Glutamatergic neuron (in vitro differentiated cells): ENCODE results near the gene CAMTA1. TPM values are rescaled to one million over a fixed set of nuclear protein-coding genes. Genes with fewer than 3 reads are reported as not detected.

Source experiments
- DNase-seq: peaks from one replicate; pipeline ENCODE4 v3.0.0; 2022
- H3K27ac Mint-ChIP-seq: one replicate; pipeline ENCODE4 v1.8.0; 2020; ENCODE audit warnings: mild to moderate bottlenecking, mixed read lengths, inconsistent platforms; ENCODE audit not compliant: unreplicated experiment
- H3K27me3 Mint-ChIP-seq: one replicate; pipeline ENCODE4 v1.8.0; 2020; ENCODE audit warnings: mild to moderate bottlenecking, moderate library complexity, mixed read lengths, inconsistent platforms; ENCODE audit not compliant: unreplicated experiment
- H3K36me3 Mint-ChIP-seq: one replicate; pipeline ENCODE4 v1.8.0; 2020; ENCODE audit warnings: mild to moderate bottlenecking, mixed read lengths, inconsistent platforms; ENCODE audit not compliant: unreplicated experiment
- H3K4me1 Mint-ChIP-seq: one replicate; pipeline ENCODE4 v1.8.0; 2020; ENCODE audit warnings: mild to moderate bottlenecking, low read depth, mixed read lengths, inconsistent platforms; ENCODE audit not compliant: unreplicated experiment
- H3K4me3 Mint-ChIP-seq: one replicate; pipeline ENCODE4 v1.8.0; 2020; ENCODE audit warnings: mild to moderate bottlenecking, mixed read lengths, inconsistent platforms; ENCODE audit not compliant: unreplicated experiment
- H3K9me3 Mint-ChIP-seq: one replicate; pipeline ENCODE4 v1.8.0; 2020; ENCODE audit warnings: mild to moderate bottlenecking, moderate library complexity, mixed read lengths, inconsistent platforms; ENCODE audit not compliant: unreplicated experiment
- total RNA-seq: library from RNA; stranded (reverse); fragmentation: NEBNext Ultra II Directional; extraction: Animal tissue kit (Norgen Biotek cat#: 25700); gene quantifications from one replicate; pipeline ENCODE4 v1.2.1, GENCODE V29; 2021; ENCODE audit not compliant: unreplicated experiment
- TF ChIP-seq, protein P1 (sequence below): fragments of 200-600 bp; sonication (generic); IDR thresholded peaks from one replicate; pipeline ENCODE4 v1.5.0; 2021; ENCODE audit not compliant: partially characterized antibody, unreplicated experiment

CAMTA1 gene
- total RNA-seq, 1 donor from 2014 or later = 77.2 TPM

GRCh38 chr1:7455796-7456721 lies 670.8 kb downstream of the CAMTA1 start:
- peak overlapping the region; percentile 73 for H3K27ac Mint-ChIP-seq
- TF ChIP-seq, protein P1, sequence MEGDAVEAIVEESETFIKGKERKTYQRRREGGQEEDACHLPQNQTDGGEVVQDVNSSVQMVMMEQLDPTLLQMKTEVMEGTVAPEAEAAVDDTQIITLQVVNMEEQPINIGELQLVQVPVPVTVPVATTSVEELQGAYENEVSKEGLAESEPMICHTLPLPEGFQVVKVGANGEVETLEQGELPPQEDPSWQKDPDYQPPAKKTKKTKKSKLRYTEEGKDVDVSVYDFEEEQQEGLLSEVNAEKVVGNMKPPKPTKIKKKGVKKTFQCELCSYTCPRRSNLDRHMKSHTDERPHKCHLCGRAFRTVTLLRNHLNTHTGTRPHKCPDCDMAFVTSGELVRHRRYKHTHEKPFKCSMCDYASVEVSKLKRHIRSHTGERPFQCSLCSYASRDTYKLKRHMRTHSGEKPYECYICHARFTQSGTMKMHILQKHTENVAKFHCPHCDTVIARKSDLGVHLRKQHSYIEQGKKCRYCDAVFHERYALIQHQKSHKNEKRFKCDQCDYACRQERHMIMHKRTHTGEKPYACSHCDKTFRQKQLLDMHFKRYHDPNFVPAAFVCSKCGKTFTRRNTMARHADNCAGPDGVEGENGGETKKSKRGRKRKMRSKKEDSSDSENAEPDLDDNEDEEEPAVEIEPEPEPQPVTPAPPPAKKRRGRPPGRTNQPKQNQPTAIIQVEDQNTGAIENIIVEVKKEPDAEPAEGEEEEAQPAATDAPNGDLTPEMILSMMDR = no peak
- H3K36me3 Mint-ChIP-seq = no peaks in the 10 kb centered on the region
- H3K27me3 Mint-ChIP-seq = no peaks in the 10 kb centered on the region
- H3K4me3 Mint-ChIP-seq = no peak overlapping the region
- peak; percentile 65 for DNase-seq
- H3K9me3 Mint-ChIP-seq = no peaks in the 10 kb centered on the region
- H3K4me1 Mint-ChIP-seq = peaks cover 43% of the 10 kb centered on the region

- Mint-ChIP-seq H3K4me1 (peaks cover 43% of the 10 kb centered on the region), H3K4me3 (no peak overlapping the region), H3K36me3 (no peaks in the 10 kb centered on the region), H3K27ac (no peak overlapping the region), H3K9me3 (no peaks in the 10 kb centered on the region), H3K27me3 (no peaks in the 10 kb centered on the region)
- peak; percentile 54 for DNase-seq
- TF ChIP-seq, protein P1 = no peak
Measured at GRCh38 chr1:7456722-7457082, 671.4 kb downstream of the CAMTA1 start.

- H3K36me3 Mint-ChIP-seq = no peaks in the 10 kb centered on the region
- no peak overlapping the region for H3K4me3 Mint-ChIP-seq
- peaks cover 2% of the 10 kb centered on the region for H3K9me3 Mint-ChIP-seq
- H3K27me3 Mint-ChIP-seq = no peaks in the 10 kb centered on the region
- no peak for DNase-seq
- TF ChIP-seq, protein P1 = no peak
- H3K27ac Mint-ChIP-seq = no peak overlapping the region
- H3K4me1 Mint-ChIP-seq = peaks cover 39% of the 10 kb centered on the region
Measured at GRCh38 chr1:7457811-7458210, 672.6 kb downstream of the CAMTA1 start.

- Mint-ChIP-seq H3K4me3 (no peak overlapping the region), H3K36me3 (no peaks in the 10 kb centered on the region), H3K9me3 (peaks cover 4% of the 10 kb centered on the region), H3K27ac (no peak overlapping the region), H3K4me1 (peaks cover 39% of the 10 kb centered on the region), H3K27me3 (peaks cover 2% of the 10 kb centered on the region)
- TF ChIP-seq, protein P1 = no peak
- DNase-seq = no peak
Measured at GRCh38 chr1:7458946-7459345, 673.7 kb downstream of the CAMTA1 start.

DNA sequence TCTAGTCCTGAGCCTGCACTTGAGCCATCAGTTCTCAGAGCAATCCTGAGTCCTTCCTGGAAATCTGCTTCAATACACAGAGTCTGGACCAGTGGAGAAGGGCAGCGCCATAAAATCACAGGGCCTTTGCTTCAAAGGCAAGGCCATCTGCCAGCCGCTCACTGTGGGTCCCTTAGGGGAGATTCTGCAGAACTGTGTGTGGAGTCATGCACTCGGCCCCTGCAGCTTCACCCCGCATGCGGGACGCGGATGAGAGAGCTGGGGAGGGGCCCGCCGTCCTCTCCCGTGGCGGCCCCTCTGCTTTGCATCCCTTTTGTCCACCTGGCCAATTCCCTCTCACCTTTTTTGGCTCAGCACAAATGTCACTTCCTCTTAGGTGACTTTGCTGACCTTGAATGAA lies 674.7 kb downstream of the CAMTA1 start:
- Mint-ChIP-seq H3K4me3 (peak overlapping the region; percentile 4), H3K36me3 (no peaks in the 10 kb centered on the region), H3K9me3 (peaks cover 4% of the 10 kb centered on the region), H3K27me3 (peaks cover 2% of the 10 kb centered on the region), H3K4me1 (peaks cover 36% of the 10 kb centered on the region), H3K27ac (peak overlapping the region; percentile 59)
- DNase-seq = peak; percentile 54
- TF ChIP-seq, protein P1 = no peak
